Neural cell (in vitro differentiated cells): ENCODE results near the gene TBXA2R. TPM values are rescaled to one million over a fixed set of nuclear protein-coding genes. Genes with fewer than 3 reads are reported as not detected.

Experiments used
- H2AFZ ChIP-seq: fragments of 200-600, 300-800 bp; sonication (generic), shearing (Covaris generic); 2 replicates; pipeline ENCODE4 v1.6.0; 2014; ENCODE audit warnings: low read depth, mild to moderate bottlenecking, antibody characterized with exemption, low read length, moderate library complexity
- H3F3A ChIP-seq: fragments of 200-600 bp; shearing (Covaris generic); 2 replicates; pipeline ENCODE4 v1.6.1; 2016; ENCODE audit warnings: mild to moderate bottlenecking, moderate library complexity, mixed read lengths, antibody characterized with exemption, low read length; ENCODE audit not compliant: insufficient read depth, poor library complexity, severe bottlenecking
- H3K27ac ChIP-seq: fragments of 200-600, 300-800 bp; sonication (generic), shearing (Covaris generic); 2 replicates; pipeline ENCODE4 v1.5.1; 2014; ENCODE audit warnings: mild to moderate bottlenecking, low read length, moderate library complexity
- H3K27me3 ChIP-seq: fragments of 300-800, 200-600 bp; sonication (generic), shearing (Covaris generic); 2 replicates; pipeline ENCODE4 v1.6.0; 2014; ENCODE audit warnings: mild to moderate bottlenecking, low read depth, low read length, moderate library complexity; ENCODE audit not compliant: insufficient read depth
- H3K36me3 ChIP-seq: fragments of 300-800, 200-600 bp; sonication (generic), shearing (Covaris generic); 2 replicates; pipeline ENCODE4 v1.5.1; 2014; ENCODE audit warnings: mild to moderate bottlenecking, antibody characterized with exemption, low read length, moderate library complexity; ENCODE audit not compliant: insufficient read depth
- H3K4me2 ChIP-seq: fragments of 300-800, 200-600 bp; sonication (generic), shearing (Covaris generic); 2 replicates; pipeline ENCODE4 v1.6.0; 2014; ENCODE audit warnings: mild to moderate bottlenecking, low read length
- H3K4me3 ChIP-seq: fragments of 300-800, 200-600 bp; sonication (generic), shearing (Covaris generic); 2 replicates; pipeline ENCODE4 v1.5.1; 2014; ENCODE audit warnings: mild to moderate bottlenecking, low read length, moderate library complexity
- H3K79me2 ChIP-seq: fragments of 200-600 bp; shearing (Covaris generic); replicated peaks from 2 replicates; pipeline ENCODE4 v1.6.0; 2014; ENCODE audit warnings: mild to moderate bottlenecking, low read length, moderate library complexity; ENCODE audit not compliant: insufficient read depth
- H3K9ac ChIP-seq: fragments of 300-800, 200-600 bp; sonication (generic), shearing (Covaris generic); 2 replicates; pipeline ENCODE4 v1.6.1; 2016; ENCODE audit warnings: mild to moderate bottlenecking, low read length, mixed read lengths
- H3K9me2 ChIP-seq: fragments of 200-600 bp; shearing (Covaris generic); 2 replicates; pipeline ENCODE4 v1.6.1; 2016; ENCODE audit warnings: mild to moderate bottlenecking, low read length, mixed read lengths; ENCODE audit not compliant: insufficient read depth
- H3K9me3 ChIP-seq: fragments of 200-600, 300-800 bp; sonication (generic), shearing (Covaris generic); 2 replicates; pipeline ENCODE4 v1.6.1; 2016; ENCODE audit warnings: mild to moderate bottlenecking, mixed run types, low read length, moderate library complexity, mixed read lengths
- H4K20me1 ChIP-seq: fragments of 200-600 bp; shearing (Covaris generic); 2 replicates; pipeline ENCODE4 v1.6.1; 2016; ENCODE audit warnings: mild to moderate bottlenecking, mixed run types; ENCODE audit not compliant: insufficient read depth
- CTCF ChIP-seq: fragments of 450-650 bp; IDR thresholded peaks from 2 replicates; pipeline ENCODE4 v1.5.1; 2014; ENCODE audit warnings: antibody characterized with exemption, mild to moderate bottlenecking, moderate library complexity; ENCODE audit not compliant: poor library complexity, severe bottlenecking
- EP300 ChIP-seq: fragments of 450-650 bp; conservative IDR thresholded peaks from 2 replicates; pipeline ENCODE4 v1.6.1; 2014; ENCODE audit warnings: antibody characterized with exemption, mild to moderate bottlenecking, moderate library complexity; ENCODE audit not compliant: poor library complexity, severe bottlenecking
- EZH2 ChIP-seq: fragments of 200-600, 300-800 bp; shearing (Covaris generic), sonication (generic); IDR thresholded peaks from 2 replicates; pipeline ENCODE4 v1.6.1; 2014; ENCODE audit warnings: antibody characterized with exemption, low read length, borderline replicate concordance, mild to moderate bottlenecking; ENCODE audit not compliant: insufficient read depth, poor library complexity, severe bottlenecking
- MXI1 ChIP-seq: fragments of 450-650 bp; conservative IDR thresholded peaks from 2 replicates; pipeline ENCODE4 v1.6.1; 2014; ENCODE audit warnings: antibody characterized with exemption, mild to moderate bottlenecking; ENCODE audit not compliant: poor library complexity, severe bottlenecking
- POLR2AphosphoS5 ChIP-seq: IDR thresholded peaks from 2 replicates; pipeline ENCODE4 v1.6.1; 2012
- RAD21 ChIP-seq: fragments of 450-650 bp; conservative IDR thresholded peaks from 2 replicates; pipeline ENCODE4 v1.6.1; 2014; ENCODE audit warnings: antibody characterized with exemption, mild to moderate bottlenecking, moderate library complexity
- SMC3 ChIP-seq: fragments of 450-650 bp; conservative IDR thresholded peaks from 2 replicates; pipeline ENCODE4 v1.6.1; 2014; ENCODE audit warnings: antibody characterized with exemption, mild to moderate bottlenecking, moderate library complexity; ENCODE audit not compliant: poor library complexity
- TAF1 ChIP-seq: IDR thresholded peaks from 2 replicates; pipeline ENCODE4 v1.6.1; 2012; ENCODE audit warnings: low read depth
- polyA plus RNA-seq: library from polyadenylated mRNA; depleted of rRNA; stranded (reverse); fragments of >200 nt; gene quantifications from 2 replicates; pipeline ENCODE4 v1.2.3, GENCODE V29; 2014
- TF ChIP-seq, protein P1 (sequence below): IDR thresholded peaks from 2 replicates; pipeline ENCODE4 v1.6.1; 2012; ENCODE audit warnings: borderline replicate concordance

TBXA2R gene
- polyA plus RNA-seq, 1 donor from 2014 or later, result not detected

DNA sequence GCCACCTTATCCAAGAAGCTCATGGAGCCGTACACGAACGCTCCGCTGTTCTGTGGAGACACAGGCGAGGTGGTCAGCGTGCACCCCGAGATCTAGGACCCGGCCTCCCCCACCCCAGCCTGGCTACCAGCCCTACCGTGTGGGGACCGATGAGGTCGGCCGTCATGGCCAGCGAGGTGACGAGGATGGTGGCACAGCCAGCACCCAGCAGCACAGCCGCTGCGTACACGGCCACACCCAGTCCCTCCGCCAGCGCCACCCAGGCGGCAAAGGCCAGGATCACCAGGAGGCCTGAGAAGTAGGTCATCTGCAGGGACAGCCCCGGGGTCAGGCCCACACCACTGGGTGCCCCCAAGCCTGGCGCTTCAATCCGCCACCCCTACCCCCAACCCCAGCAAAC, 60.6 kb downstream of the TBXA2R start:
- Histone ChIP-seq H2AFZ (no peak overlapping the region), H3K4me2 (no peak overlapping the region), H3K9ac (no peak overlapping the region), H3K36me3 (no peaks in the 10 kb centered on the region), H3K4me3 (no peak overlapping the region), H3K79me2 (no peaks in the 10 kb centered on the region), H3K27me3 (no peaks in the 10 kb centered on the region), H3K9me3 (no peaks in the 10 kb centered on the region), H3K27ac (no peak overlapping the region), H3F3A (no peaks in the 10 kb centered on the region), H4K20me1 (no peaks in the 10 kb centered on the region), H3K9me2 (no peaks in the 10 kb centered on the region)
- no peak for TF ChIP-seq SMC3
- TF ChIP-seq, protein P1, sequence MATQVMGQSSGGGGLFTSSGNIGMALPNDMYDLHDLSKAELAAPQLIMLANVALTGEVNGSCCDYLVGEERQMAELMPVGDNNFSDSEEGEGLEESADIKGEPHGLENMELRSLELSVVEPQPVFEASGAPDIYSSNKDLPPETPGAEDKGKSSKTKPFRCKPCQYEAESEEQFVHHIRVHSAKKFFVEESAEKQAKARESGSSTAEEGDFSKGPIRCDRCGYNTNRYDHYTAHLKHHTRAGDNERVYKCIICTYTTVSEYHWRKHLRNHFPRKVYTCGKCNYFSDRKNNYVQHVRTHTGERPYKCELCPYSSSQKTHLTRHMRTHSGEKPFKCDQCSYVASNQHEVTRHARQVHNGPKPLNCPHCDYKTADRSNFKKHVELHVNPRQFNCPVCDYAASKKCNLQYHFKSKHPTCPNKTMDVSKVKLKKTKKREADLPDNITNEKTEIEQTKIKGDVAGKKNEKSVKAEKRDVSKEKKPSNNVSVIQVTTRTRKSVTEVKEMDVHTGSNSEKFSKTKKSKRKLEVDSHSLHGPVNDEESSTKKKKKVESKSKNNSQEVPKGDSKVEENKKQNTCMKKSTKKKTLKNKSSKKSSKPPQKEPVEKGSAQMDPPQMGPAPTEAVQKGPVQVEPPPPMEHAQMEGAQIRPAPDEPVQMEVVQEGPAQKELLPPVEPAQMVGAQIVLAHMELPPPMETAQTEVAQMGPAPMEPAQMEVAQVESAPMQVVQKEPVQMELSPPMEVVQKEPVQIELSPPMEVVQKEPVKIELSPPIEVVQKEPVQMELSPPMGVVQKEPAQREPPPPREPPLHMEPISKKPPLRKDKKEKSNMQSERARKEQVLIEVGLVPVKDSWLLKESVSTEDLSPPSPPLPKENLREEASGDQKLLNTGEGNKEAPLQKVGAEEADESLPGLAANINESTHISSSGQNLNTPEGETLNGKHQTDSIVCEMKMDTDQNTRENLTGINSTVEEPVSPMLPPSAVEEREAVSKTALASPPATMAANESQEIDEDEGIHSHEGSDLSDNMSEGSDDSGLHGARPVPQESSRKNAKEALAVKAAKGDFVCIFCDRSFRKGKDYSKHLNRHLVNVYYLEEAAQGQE, result no peak
- no peak for TF ChIP-seq TAF1
- TF ChIP-seq EP300, result no peak
- TF ChIP-seq POLR2AphosphoS5, result no peak
- TF ChIP-seq RAD21, result no peak
- TF ChIP-seq MXI1, result no peak
- no peak for TF ChIP-seq CTCF
- no peak for TF ChIP-seq EZH2

DNA sequence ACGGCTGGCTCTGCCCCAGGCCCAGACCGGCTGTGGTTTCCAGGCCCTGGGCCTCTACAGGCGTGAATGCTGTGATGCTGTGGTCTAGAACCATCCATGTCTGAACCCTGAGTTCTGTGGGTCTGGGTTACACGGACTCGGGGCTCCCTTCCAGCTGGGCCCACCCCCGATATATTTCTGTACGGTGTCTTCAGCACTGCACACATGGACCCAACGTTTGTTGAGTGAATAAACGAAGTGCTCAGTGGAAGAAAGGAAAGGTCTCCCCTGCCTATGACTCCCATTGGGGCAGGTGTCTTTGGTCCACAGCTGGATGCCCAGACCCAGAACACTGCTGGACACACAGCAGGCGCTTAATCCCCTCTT, 61.0 kb downstream of the TBXA2R start:
- Histone ChIP-seq H3K4me2 (no peak overlapping the region), H3K27me3 (no peaks in the 10 kb centered on the region), H3K9ac (no peak overlapping the region), H3K79me2 (no peaks in the 10 kb centered on the region), H3K4me3 (no peak overlapping the region), H3K27ac (no peak overlapping the region), H2AFZ (no peak overlapping the region), H3K9me3 (no peaks in the 10 kb centered on the region), H4K20me1 (no peaks in the 10 kb centered on the region), H3K9me2 (no peaks in the 10 kb centered on the region), H3F3A (no peaks in the 10 kb centered on the region), H3K36me3 (no peaks in the 10 kb centered on the region)
- no peak for TF ChIP-seq POLR2AphosphoS5
